OCI-LY1 (cell line): ENCODE measurements around the gene PHLDB2.

Experiments used
- EZH2 ChIP-seq: fragments of 200-600 bp; sonication (generic), shearing (Covaris generic); IDR thresholded peaks from 2 replicates; pipeline ENCODE4 v1.8.0; 2017; ENCODE audit warnings: borderline replicate concordance, mixed run types, mild to moderate bottlenecking, antibody characterized with exemption, low read length, moderate library complexity, mixed read lengths
- TF ChIP-seq, protein P1 (sequence below): fragments of 200-600 bp; sonication (generic), shearing (Covaris generic); IDR thresholded peaks from 2 replicates; pipeline ENCODE4 v1.5.1; 2017; ENCODE audit warnings: mild to moderate bottlenecking, antibody characterized with exemption, low read length, moderate library complexity, mixed read lengths

DNA sequence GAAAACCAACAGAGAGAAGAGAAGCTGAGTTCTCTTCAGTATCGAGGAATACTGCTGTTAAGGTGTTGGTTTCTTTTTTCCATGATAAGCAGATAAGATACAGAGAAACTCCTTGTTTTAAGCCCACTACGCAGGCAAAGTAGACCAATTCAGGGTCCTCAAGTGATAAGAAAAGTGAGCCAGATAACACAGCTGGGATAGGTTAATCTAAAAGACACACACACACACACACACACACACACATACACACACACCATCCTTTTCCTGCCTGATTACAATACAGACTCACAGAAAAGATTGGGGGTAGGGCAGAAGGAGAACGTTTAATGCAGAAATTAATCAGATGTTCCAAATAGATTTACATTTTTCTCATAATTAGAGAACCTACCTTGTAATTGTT, 6.5 kb upstream of the PHLDB2 start:
- TF ChIP-seq, protein P1, sequence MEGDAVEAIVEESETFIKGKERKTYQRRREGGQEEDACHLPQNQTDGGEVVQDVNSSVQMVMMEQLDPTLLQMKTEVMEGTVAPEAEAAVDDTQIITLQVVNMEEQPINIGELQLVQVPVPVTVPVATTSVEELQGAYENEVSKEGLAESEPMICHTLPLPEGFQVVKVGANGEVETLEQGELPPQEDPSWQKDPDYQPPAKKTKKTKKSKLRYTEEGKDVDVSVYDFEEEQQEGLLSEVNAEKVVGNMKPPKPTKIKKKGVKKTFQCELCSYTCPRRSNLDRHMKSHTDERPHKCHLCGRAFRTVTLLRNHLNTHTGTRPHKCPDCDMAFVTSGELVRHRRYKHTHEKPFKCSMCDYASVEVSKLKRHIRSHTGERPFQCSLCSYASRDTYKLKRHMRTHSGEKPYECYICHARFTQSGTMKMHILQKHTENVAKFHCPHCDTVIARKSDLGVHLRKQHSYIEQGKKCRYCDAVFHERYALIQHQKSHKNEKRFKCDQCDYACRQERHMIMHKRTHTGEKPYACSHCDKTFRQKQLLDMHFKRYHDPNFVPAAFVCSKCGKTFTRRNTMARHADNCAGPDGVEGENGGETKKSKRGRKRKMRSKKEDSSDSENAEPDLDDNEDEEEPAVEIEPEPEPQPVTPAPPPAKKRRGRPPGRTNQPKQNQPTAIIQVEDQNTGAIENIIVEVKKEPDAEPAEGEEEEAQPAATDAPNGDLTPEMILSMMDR = no peak
- no peak for TF ChIP-seq EZH2
